Stimulated activated CD8-positive, alpha-beta memory T cell treated with anti-CD3 and anti-CD28 coated beads, Interleukin-12 subunit alpha, Interleukin-12 subunit beta, amount 100 ng/mL, for 4 hours (primary cell): Measurements from ENCODE around the gene CCL14.
"Not testable (repeated sequence)": the region's sequence is repeated elsewhere in the genome, so short reads cannot be mapped to it uniquely, and the experiment has no call there.

Experiments used
- DNase-seq: peaks from one replicate; pipeline ENCODE4 v3.0.0-alpha.2; 2020; ENCODE audit warnings: low read depth

Gene CCL14

DNA sequence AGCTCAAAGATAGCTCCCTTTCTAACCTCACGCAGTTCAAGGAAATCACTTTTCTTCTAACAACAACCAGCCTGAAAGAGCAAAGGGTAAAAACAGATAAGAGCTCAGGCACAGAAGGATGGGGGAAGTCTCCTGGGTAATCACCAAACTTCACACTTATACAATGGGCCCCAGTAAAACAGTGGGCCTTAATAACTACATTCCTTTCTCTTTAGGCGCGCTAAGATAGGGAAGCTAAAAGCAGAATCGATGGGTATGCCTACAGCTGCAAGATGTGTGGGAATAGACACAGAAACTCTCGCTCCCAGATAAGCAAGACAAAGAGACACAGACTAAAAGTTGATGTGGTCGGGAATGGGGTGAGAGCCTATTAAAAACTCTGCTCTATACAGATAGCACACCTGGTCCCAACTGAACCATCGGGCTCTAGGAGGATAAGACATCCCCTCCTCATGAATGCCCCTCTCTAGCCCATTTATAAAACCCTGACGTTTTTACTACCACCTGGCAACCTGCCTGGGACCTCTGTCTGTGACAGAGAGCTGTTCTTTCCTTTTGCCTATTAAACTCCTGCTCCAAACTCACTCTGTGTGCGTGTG lies 43.8 kb downstream of the CCL14 start:
- no peak for DNase-seq

DNA sequence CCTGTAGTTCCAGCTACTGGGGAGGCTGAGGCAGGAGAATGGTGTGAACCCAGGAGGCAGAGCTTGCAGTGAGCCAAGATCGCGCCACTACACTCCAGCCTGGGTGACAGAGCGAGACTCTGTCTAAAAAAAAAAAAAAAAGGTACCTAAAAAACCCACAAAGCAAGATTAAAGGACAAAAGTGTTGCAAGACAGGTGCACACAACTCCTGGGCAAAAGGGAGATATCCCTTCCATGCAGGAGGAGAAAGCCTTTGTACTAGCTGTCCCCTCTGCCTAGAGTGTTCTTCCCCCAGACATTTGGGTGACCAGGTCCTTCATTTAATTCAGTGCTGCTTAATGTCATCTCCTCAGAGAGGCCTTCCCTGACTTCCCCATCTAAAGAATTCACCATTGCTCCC lies 48.0 kb downstream of the CCL14 start:
- not testable (repeated sequence) for DNase-seq

DNA sequence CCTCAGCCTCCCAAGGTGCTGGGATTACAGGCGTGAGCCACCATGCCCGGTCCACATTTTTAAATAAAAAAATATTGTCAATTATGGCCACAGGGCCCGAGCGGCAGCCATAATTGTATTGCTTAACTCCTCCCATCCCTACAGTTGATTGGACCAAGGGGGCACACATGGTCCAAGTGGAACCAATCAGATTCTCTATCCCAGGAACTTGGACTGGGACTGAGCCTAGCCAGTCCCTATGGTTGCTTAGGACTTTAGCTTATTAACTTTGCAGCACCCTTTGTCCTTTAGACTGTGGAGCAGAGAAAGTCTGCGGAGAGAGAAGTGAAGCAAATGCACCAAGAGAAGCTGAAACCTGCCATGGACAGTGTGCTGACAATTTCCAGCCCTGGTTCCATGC lies 50.5 kb downstream of the CCL14 start:
- DNase-seq: no peak

DNA sequence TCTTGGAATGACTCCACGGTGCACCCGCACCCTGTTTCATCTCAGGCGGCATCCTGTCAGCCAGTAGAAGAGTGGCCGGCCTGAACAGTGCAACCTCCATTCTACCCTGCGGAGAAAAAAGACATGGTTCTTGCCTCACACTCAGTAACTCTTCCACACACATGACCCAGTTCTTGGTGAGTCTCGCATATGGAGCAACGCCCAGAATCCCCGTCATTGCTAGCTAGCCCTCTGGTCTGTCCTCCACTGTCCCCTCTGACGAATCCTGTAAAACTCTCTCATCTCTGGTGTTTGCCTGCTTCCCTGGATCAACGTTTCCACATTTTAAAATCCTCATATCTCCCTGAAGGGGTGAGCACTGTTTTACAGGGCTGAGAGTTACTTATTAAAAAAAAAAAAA lies 51.8 kb downstream of the CCL14 start:
- DNase-seq: no peak
